HG03378 (cell line): ENCODE measurements around the gene ARPC4.
"Not testable (repeated sequence)": the region's sequence is repeated elsewhere in the genome, so short reads cannot be mapped to it uniquely, and the experiment has no call there.

ENCODE experiments used
- ATAC-seq: cut with Tn5 transposase; IDR thresholded peaks from one replicate; pipeline ENCODE4 v1.9.1; 2021; ENCODE audit warnings: mild to moderate bottlenecking, moderate library complexity; ENCODE audit not compliant: unreplicated experiment

ARPC4 gene

DNA sequence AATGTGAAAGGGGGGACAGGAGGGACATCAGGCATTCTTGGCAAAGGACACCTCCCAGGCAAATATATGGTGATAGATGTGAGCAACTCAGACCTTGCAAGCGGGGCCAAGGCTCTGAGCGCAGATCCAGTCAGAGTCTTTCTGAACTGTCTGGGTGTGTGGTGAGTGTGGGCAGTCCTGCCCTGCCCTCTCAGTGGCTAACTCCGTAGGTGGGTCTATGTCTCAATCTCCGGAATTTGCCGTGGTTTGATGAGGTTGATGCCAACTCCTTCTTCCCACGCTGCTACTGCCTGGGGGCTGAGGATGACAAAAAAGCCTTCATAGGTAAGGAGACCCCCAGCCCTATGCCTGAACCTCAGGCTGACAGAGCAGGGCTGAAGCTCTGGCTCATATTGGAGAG lies 24.6 kb downstream of the ARPC4 start:
- ATAC-seq: no peak

DNA sequence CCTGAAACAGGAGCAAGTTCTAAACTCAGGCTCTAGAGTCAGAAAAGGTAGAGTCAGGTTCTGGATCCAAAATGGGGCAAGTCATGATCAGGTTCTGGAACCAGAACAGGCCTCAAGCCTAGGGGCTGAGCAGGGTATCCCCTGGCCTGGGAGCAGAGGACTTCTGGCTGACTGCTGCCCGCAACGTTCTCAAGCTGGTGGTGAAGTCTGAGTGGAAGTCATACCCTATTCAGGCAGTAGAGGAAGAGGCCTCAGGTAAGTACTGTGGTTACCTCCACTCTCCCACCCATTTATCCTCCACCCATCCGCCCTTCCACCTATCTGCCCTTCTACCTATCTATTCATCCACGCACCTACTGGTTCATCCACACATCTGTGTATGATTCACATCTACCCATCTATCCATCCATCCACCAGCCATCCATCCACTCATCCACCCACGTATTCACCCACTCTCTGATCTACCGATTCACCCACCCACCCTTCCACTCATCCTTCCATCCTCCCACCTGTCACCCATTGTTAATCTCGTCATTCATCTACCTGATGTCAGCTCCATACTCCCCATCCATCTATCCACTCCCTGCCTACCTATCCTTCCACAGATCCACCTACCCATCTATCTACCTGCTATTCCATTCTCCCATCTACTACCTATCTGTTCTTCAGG lies 25.9 kb downstream of the ARPC4 start:
- no peak for ATAC-seq

DNA sequence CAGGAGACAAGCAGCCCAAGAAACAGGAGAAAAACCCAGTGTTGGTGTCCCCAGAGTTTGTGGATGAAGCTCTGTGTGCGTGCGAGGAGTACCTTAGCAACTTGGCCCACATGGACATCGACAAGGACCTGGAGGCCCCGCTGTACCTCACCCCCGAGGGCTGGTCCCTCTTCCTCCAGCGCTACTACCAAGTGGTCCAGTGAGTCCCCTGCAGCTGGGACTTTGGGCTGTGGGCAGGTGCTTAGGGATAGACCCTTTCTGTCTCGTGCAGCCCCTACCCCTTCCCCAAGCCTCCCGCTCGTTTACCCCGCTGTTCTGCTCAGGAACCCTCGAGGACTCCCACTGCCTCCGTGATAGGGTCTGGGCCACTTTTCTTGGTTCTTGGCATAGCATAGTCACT lies 27.7 kb downstream of the ARPC4 start:
- no peak for ATAC-seq

DNA sequence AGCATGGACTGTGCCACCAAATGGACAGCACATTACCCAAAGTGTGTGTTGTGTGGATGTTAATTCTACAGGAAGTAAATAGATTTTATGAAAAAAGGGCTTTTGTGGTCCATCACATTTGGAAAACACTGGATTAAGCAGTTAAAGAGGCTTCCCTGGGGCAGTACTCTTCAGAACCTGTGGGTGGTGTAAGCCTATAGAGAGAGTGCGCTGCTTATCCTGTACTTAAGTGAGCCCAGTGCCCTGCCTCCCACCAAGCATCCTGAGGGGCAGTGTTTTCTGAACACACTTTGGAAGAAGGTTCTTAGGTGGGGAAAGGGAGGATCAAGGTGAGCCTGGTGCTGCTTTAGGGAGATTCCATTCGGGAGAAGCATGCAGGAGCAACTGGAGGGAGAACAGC lies 28.1 kb downstream of the ARPC4 start:
- no peak for ATAC-seq

DNA sequence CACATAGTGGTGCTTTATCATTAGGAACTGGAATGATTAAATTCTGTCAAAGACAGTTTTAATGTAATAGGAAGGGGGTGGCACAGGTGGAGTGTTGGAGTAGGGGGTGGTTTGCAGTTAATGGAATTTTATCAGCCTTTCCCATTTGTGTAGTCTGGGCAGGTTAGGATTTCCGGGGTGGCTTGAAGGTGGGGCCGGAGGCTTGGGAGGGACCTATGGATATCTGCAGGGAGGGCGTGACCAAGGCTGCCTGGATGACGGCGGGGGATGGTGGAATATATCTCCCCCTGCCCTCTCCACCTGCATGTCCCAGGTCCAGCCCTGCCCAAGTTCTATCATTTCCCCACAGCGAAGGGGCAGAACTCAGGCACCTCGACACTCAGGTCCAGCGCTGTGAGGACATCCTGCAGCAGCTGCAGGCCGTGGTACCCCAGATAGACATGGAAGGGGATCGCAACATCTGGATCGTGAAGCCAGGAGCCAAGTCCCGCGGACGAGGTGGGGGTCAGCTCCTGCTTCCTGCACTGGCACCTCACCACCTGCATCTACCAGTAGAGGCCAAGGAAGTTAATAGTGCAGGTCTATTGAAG lies 32.7 kb downstream of the ARPC4 start:
- no peak for ATAC-seq

DNA sequence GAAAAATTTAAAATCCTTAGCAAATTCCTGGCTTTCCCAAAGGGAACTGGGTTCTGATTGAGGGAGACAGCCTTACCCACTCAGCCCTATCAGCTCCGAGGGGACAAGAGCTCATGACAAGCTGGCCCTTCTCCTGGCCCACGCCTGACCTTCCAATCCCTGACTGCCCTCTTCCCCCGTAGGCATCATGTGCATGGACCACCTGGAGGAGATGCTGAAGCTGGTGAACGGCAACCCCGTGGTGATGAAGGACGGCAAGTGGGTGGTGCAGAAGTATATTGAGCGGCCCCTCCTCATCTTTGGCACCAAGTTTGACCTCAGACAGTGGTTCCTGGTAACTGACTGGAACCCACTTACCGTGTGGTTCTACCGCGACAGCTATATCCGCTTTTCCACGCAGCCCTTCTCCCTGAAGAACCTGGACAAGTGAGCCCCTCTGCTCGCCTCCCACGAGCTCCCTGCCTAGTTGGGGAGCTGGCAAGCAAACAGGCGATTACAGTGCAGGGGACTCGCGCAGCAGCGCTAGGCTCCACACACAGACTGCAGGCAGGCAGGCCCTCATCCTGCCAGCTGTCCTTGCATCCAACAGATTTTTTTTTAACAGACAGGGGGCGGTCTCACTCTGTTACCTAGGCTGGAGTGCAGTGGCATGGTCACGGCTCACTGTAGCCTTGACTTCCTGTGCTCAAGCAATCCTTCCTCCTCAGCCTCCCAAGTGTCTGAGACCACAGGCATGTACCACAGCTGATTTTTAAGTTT lies 34.1 kb downstream of the ARPC4 start:
- no peak for ATAC-seq

DNA sequence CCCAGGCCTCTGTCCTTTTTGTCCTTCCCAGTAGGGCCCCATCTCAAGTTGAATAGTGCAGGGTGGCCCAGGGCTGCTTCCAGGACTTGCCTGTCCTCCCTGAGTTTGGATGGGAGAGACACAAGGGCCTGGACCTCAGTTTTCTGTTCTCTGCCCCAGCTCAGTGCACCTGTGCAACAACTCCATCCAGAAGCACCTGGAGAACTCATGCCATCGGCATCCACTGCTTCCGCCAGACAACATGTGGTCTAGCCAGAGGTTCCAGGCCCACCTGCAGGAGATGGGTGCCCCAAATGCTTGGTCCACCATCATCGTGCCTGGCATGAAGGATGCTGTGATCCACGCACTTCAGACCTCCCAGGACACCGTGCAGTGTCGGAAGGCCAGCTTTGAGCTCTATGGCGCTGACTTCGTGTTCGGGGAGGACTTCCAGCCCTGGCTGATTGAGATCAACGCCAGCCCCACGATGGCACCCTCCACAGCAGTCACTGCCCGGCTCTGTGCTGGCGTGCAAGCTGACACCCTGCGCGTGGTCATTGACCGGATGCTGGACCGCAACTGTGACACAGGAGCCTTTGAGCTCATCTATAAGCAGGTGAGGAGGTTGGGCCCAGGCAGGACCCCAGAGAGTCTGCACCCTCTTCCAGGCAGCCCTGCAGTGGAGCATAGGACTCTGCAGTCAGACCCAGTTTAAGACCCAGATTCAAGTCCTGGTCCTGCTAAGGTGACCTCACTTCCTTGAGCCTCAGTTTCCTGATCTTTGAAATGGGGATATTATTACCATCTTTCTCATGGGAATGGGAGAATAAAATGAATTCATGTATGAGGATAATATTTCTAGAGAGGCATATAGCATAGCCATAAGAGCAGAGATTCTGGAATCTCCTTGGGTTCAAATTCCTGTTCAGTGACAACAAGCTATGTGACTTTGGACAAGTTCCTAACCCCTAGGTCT lies 36.2 kb downstream of the ARPC4 start:
- no peak for ATAC-seq

DNA sequence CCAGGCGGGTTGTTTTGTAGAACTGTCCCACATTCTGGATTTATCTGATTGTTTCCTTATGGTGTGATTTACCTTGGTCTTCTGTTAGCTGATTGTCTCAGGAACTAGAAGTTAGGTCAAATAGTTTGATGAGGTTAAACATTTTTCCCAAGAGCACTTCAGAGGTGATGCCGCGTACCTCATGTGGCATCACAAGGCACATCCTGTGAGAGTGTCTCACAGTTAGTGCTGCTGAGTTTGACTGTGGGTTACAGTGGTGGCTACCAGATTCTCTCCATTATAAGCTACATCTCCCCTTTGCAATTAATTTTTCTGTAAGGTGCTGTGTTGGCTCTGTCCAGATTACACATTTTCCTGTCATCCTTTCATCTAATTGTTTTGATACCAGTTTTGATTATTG lies 38.4 kb downstream of the ARPC4 start:
- ATAC-seq: no peak

DNA sequence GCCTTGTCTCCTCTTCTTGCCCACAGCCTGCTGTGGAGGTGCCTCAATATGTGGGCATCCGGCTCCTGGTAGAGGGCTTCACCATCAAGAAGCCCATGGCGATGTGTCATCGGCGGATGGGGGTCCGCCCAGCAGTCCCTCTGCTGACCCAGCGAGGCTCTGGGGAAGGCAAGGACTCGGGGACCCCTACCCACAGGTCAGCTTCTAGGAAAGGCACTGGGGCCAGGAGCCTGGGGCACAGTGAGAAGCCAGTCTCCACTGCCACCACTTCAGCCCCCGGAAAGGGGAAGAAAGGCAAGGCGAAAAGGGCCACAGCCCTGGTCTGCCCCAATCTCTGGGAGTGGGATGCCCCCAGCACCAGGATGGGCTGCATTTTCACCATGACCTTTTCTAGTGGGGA lies 40.2 kb downstream of the ARPC4 start:
- ATAC-seq: no peak

DNA sequence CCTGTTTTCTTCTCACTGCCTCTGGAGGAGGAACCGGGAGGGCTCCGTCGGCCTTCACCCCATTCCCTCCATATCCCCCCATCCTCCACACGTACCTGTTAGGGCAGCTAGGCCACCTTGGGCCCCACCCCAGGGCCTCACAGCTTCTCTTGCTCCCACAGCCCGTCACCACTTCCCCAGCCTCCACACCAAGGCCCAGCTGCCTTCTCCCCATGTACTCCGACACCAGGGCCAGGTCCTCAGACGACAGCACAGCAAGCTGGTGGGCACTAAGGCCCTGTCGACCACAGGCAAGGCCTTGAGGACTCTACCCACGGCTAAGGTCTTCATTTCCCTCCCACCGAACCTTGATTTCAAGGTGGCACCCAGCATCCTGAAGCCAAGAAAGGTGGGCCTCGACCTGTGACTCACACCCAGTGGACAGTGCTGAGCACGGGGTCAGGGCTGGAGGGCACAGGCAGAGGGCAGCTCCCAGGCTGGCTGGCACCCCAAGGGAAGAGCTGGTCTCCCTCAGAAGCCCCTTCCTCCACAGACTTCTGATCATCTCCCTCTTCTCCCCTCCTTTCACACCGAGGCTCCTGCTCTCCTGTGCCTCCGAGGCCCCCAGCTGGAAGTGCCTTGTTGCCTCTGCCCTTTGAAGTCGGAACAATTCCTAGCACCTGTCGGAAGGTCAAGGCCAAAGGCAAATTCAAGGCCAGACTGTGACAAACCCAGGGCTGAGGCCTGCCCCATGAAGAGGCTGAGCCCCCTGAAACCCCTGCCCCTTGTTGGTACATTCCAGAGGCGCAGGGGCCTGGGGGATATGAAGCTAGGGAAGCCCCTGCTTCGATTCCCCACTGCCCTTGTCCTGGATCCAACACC lies 41.9 kb downstream of the ARPC4 start:
- ATAC-seq: no peak

DNA sequence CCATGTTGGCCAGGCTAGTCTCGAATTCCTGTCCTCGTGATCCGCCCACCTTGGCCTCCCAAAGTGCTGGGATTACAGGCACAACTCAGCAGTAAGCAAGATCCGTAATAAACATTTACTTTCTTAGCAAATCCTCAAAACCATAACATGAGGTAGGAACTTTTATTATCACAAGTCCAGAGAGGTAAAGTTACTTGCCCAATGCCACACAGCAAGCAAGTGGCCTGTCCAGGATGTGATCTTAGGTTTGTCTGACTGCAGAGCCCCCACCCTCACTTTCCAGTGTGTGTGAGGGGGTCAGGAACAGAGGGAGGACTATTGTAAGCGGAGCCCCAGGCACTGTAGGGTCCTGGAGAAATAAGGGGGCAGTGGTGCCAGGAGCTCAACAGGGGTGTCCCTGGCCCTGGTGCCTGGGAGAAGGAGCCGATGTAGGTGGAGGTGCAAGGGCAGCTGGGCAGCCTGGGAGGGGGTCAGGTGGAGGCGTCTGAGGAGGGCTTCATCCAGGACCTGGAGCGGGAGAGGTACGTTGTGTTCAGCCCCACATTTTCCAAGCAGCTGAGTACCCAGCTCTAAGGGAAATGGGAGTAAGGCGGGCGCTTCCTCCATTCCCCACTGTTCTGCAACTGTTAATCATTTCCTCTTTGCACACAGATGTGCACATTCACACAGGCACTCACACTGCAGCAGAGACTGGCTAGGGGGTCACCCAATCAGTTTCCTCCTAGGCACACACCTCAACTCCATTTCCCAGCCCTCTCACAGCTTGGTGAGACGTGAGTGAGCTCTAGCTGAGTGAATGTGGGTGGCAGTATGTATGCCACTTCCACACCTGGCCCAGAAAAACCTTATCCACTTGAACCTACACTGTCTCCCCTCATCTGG lies 45.1 kb downstream of the ARPC4 start:
- no peak for ATAC-seq

DNA sequence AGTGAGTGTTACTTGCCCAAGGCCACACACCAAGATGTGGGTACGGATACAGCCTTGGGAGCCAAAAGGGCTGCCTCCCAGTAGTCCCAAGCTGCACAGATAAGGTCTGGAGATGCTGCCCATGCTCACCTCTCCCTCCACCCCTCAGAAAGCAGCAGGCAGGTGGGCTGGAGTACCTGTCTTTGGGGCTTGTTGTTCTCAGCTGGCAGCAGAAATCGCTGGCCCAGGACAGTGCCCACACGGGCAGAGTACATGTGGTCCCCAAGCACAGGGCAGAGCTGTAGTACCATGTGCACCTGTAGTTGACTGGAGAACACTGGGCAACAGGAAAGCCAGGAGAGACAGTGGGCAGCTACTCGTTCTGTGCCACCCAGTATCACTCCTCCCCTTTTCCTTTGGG lies 46.0 kb downstream of the ARPC4 start:
- no peak for ATAC-seq

DNA sequence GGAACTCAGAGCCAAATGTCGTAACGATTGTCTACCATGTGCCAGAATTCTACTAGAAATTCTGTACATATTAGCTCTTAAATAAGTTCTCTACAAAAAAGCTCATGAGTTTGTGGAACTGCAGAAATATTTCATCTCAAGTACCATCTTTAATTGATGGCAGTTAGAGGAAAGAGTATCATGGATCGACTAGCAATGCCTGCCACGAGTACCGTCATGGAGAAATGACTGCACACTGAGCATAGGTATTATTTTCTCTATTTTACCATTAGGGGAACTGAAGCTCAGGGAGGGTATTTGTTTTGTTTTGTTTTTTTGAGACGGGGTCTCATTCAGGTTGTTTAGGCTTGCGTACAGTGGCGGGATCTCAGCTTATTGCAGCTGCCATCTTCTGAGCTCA lies 48.1 kb downstream of the ARPC4 start:
- ATAC-seq: no peak

DNA sequence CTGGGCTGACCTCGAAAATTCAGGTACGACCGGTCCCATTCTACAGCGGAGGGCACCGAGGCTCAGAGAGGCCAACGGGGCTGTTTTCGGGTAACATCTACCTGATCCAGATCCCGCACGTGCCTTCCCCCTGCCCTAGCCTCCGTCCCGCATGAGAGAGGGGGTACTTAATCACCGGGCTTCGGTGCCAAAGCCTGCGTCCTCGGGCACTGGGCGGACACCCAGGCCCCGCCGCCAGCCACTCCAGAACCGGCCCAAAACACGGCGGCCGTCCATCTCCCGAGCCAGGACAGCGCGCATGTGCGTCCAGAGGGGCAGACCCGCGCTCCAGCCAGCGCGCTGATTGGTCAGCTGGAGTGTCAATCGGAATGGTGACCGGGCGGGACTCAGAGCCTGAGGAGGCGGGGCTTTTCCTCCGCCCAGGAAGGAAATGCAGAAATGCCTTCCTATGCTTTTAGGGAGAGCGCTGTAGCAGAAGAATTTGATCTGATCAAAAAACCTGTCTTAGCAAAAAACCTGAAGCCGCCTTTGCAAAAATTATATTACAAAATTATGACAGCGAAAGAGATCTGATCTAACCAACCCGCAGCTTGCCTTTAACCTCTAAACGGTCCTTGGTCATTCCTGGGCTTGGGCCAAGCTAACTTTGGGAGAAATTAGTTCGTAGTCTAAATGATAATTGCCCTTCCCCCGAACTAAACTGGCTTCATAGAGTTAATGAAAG lies 51.0 kb downstream of the ARPC4 start, which contains the start of gene RPUSD3:
Gene RPUSD3, minus strand, starts transcription at position 294 of the 724 bp plus-strand sequence. Its CDS starts 18 bp downstream, at position 276.
- ATAC-seq: peak; percentile 96

DNA sequence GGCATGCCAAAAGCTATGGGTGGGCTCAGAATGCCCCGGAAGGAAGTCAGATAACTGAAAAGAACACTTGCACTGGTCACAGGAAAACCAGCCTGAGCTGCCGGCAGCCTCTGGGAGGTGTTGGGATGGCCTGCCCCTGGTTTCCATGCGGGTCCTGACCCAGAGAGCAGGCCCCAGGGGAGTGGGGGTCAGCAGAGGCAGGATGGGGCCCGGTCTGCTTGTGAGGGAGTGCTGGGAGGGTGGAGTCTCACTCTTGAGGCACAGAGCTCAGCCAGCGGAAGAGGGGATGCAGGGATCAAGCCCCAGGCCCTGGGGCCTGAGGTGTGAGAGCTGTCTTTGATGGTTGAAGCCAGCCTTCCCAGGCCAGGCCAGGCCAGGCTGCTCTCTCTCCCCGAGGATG lies 53.3 kb downstream of the ARPC4 start:
- no peak for ATAC-seq

DNA sequence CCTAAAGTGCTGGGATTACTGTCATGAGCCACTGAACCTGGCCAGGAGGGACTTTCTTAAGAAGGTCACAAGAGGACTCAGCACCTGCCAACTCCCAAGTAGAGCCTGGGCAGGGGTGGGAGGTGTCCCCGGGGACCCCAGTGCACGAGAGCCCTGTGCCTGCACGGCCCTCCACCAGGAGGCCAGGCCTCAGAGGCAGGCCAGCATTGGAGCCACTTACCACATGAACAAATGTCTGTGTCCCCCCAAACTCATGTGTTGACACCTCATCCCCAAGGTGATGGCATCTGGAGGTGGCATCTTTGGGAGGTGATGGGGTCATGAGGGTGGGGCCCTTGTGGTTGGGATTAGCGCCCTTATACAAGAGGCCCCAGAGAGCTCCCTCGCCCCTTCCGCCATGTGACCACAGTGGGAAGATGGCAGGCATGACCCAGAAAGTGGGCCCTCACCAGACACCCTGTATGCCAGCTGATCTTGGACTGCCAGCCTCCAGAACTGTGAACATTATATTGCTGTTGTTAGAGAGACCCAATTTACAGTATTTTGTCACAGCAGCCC lies 54.1 kb downstream of the ARPC4 start:
- ATAC-seq: no peak

DNA sequence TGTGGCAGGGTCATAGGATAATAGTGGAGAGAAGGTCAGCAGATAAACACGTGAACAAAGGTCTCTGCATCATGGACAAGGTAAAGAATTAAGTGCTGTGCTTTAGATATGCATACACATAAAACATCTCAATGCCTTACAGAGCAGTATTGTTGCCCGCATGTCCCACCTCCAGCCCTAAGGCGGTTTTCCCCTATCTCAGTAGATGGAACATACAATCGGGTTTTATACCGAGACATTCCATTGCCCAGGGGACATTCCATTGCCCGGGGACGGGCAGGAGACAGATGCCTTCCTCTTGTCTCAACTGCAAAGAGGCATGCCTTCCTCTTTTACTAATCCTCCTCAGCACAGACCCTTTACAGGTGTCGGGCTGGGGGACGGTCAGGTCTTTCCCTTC lies 55.0 kb downstream of the ARPC4 start:
- not testable (repeated sequence) for ATAC-seq

DNA sequence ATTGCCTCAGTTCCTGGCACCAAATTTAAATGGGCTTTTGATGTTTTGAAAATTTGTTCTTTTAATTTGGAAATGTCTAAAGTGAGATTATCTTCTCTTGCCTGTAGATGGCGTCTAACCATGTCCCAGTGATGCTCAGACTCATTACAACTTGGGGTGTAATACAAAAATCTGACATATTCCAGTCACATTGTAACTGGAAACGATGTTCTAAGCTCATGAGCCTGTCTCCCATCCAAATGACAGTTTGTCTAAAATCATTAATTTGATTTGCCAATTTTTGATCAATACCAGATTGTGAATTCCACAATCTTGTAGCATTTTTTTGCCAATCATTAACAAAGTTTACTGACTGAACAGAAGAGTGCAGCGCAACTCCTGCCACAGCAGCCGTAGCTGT lies 56.0 kb downstream of the ARPC4 start:
- ATAC-seq: not testable (repeated sequence)
